ENCODE measurements around the gene MSANTD2.
A peak's percentile ranks its signal among the peaks of the same experiment; 100 is the strongest.

MSANTD2 gene

GRCh38 chr11:124760806-124761205, 39.4 kb downstream of the MSANTD2 start:
- Histone ChIP-seq H3K27ac (ENCODE audit: poor library complexity, severe bottlenecking) (no peak overlapping the region), H3K4me1 (ENCODE audit: insufficient read depth, poor library complexity, severe bottlenecking) (peaks cover 9% of the 10 kb centered on the region), H3K27me3 (ENCODE audit: insufficient read depth, poor library complexity, severe bottlenecking) (peaks cover 27% of the 10 kb centered on the region), H3K4me3 (ENCODE audit: severe bottlenecking) (no peak overlapping the region), H3K36me3 (ENCODE audit: low read depth) (no peaks in the 10 kb centered on the region), H3K9me3 (ENCODE audit: severe bottlenecking) (no peaks in the 10 kb centered on the region)
- TF ChIP-seq CTCF (IDR thresholded peaks at IDR 0.05; ENCODE audit: poor library complexity, severe bottlenecking) = no peak
- DNase-seq (ENCODE audit: low spot score) (no peak), ATAC-seq (ENCODE audit: low read depth) (no peak)

- DNase-seq (ENCODE audit: low spot score) = no peak
- Histone ChIP-seq H3K36me3 (ENCODE audit: low read depth) (no peaks in the 10 kb centered on the region), H3K4me3 (ENCODE audit: severe bottlenecking) (no peak overlapping the region), H3K27me3 (ENCODE audit: insufficient read depth, poor library complexity, severe bottlenecking) (peaks cover 27% of the 10 kb centered on the region), H3K4me1 (ENCODE audit: insufficient read depth, poor library complexity, severe bottlenecking) (peaks cover 9% of the 10 kb centered on the region), H3K9me3 (ENCODE audit: severe bottlenecking) (no peaks in the 10 kb centered on the region), H3K27ac (ENCODE audit: poor library complexity, severe bottlenecking) (no peak overlapping the region)
- no peak for TF ChIP-seq CTCF (IDR thresholded peaks at IDR 0.05; ENCODE audit: poor library complexity, severe bottlenecking)
- ATAC-seq (ENCODE audit: low read depth) = no peak
These were observed 40.0 kb downstream of the MSANTD2 start for GRCh38 chr11:124760205-124760652.

GRCh38 chr11:124759266-124760204, 40.7 kb downstream of the MSANTD2 start:
- no peak for TF ChIP-seq CTCF (IDR thresholded peaks at IDR 0.05; ENCODE audit: poor library complexity, severe bottlenecking)
- ATAC-seq (ENCODE audit: low read depth) = no peak
- DNase-seq (ENCODE audit: low spot score) = no peak
- Histone ChIP-seq H3K36me3 (ENCODE audit: low read depth) (no peaks in the 10 kb centered on the region), H3K27me3 (ENCODE audit: insufficient read depth, poor library complexity, severe bottlenecking) (peaks cover 27% of the 10 kb centered on the region), H3K27ac (ENCODE audit: poor library complexity, severe bottlenecking) (no peak overlapping the region), H3K4me1 (ENCODE audit: insufficient read depth, poor library complexity, severe bottlenecking) (peaks cover 9% of the 10 kb centered on the region), H3K9me3 (ENCODE audit: severe bottlenecking) (no peaks in the 10 kb centered on the region), H3K4me3 (ENCODE audit: severe bottlenecking) (no peak overlapping the region)

- peak overlapping the region; percentile 10 for H3K4me3 ChIP-seq (ENCODE audit: severe bottlenecking)
- ATAC-seq (ENCODE audit: low read depth) (peak; percentile 65), DNase-seq (ENCODE audit: low spot score) (peak; percentile 70)
- no peak overlapping the region for H3K27ac ChIP-seq (ENCODE audit: poor library complexity, severe bottlenecking)
- H3K4me1 ChIP-seq (ENCODE audit: insufficient read depth, poor library complexity, severe bottlenecking) = peaks cover 9% of the 10 kb centered on the region
- H3K27me3 ChIP-seq (ENCODE audit: insufficient read depth, poor library complexity, severe bottlenecking) = peaks cover 27% of the 10 kb centered on the region
- no peaks in the 10 kb centered on the region for H3K9me3 ChIP-seq (ENCODE audit: severe bottlenecking)
- H3K36me3 ChIP-seq (ENCODE audit: low read depth) = no peaks in the 10 kb centered on the region
- peak; percentile 66 for TF ChIP-seq CTCF (IDR thresholded peaks at IDR 0.05; ENCODE audit: poor library complexity, severe bottlenecking)
These were observed 41.6 kb downstream of the MSANTD2 start for GRCh38 chr11:124758355-124759265.
